CD14-positive monocyte (primary cell): ENCODE results near the gene ATF6. TPM values are rescaled to one million over a fixed set of nuclear protein-coding genes. Genes with fewer than 3 reads are reported as not detected.

Source experiments
- DNase-seq, 3 donors: peaks; one replicate each; pipeline ENCODE4 v3.0.0-alpha.2; 2011 to 2022
- H2AFZ ChIP-seq: 2 replicates; pipeline ENCODE4 v1.6.0; 2012; ENCODE audit warnings: mild to moderate bottlenecking, low read depth, low read length, inconsistent platforms; ENCODE audit not compliant: insufficient read depth, poor library complexity, severe bottlenecking
- H3K27ac ChIP-seq, 2 donors: 1 replicate in 1 of 2; 2 replicates in 1 of 2; pipeline ENCODE4 v1.5.1; 2012 to 2013; ENCODE audit warnings: low read length in 2 of 2, control low read depth in 1 of 2, inconsistent platforms in 1 of 2, low read depth in 1 of 2, mild to moderate bottlenecking in 1 of 2
- H3K27me3 ChIP-seq, 2 donors: one replicate each; pipeline versions ENCODE4 v1.6.0 to v1.6.1; 2011 to 2013; ENCODE audit warnings: low read length in 2 of 2; ENCODE audit not compliant: control insufficient read depth in 2 of 2, insufficient read depth in 2 of 2
- H3K36me3 ChIP-seq, 2 donors: replicated peaks in 1 of 2; 1 replicate in 1 of 2; 2 replicates in 1 of 2; pipeline versions ENCODE4 v1.5.1 to v1.6.1; 2012 to 2013; ENCODE audit warnings: low read length in 2 of 2, control low read depth in 1 of 2, inconsistent platforms in 1 of 2, mild to moderate bottlenecking in 1 of 2; ENCODE audit not compliant: insufficient read depth in 2 of 2, control insufficient read depth in 1 of 2
- H3K4me1 ChIP-seq, 2 donors: 1 replicate in 1 of 2; 2 replicates in 1 of 2; pipeline versions ENCODE4 v1.5.1 to v1.6.1; 2012 to 2013; ENCODE audit warnings: low read length in 2 of 2, control low read depth in 1 of 2, inconsistent platforms in 1 of 2, mild to moderate bottlenecking in 1 of 2, moderate library complexity in 1 of 2; ENCODE audit not compliant: insufficient read depth in 2 of 2, control insufficient read depth in 1 of 2
- H3K4me2 ChIP-seq: replicated peaks from 2 replicates; pipeline ENCODE3; 2012; ENCODE audit warnings: low read length, moderate library complexity, mild to moderate bottlenecking; ENCODE audit not compliant: poor library complexity, severe bottlenecking; ENCODE audit errors: extremely low read depth
- H3K4me3 ChIP-seq, 3 experiments: fragments of 200-600 bp in 1 of 3; sonication (generic) in 1 of 3; replicated peaks in 1 of 3; 1 replicate in 2 of 3; 2 replicates in 1 of 3; pipeline ENCODE4 v1.5.1; 2011 to 2013; ENCODE audit warnings: low read length in 3 of 3, mild to moderate bottlenecking in 3 of 3, control low read depth in 2 of 3, low read depth in 2 of 3, inconsistent platforms in 1 of 3, moderate library complexity in 1 of 3
- H3K79me2 ChIP-seq: 2 replicates; pipeline ENCODE4 v1.6.0; 2012; ENCODE audit warnings: mild to moderate bottlenecking, control low read depth, inconsistent platforms, low read length, moderate library complexity; ENCODE audit not compliant: insufficient read depth
- H3K9ac ChIP-seq: 2 replicates; pipeline ENCODE4 v1.6.0; 2017; ENCODE audit warnings: low read length, mild to moderate bottlenecking; ENCODE audit not compliant: insufficient read depth, poor library complexity, severe bottlenecking
- H3K9me3 ChIP-seq, 2 donors: replicated peaks in 1 of 2; 1 replicate in 1 of 2; 2 replicates in 1 of 2; pipeline versions ENCODE4 v1.5.1 to v1.6.1; 2012 to 2013; ENCODE audit warnings: low read length in 2 of 2, control low read depth in 1 of 2; ENCODE audit not compliant: control insufficient read depth in 1 of 2, insufficient read depth in 1 of 2
- H4K20me1 ChIP-seq: 2 replicates; pipeline ENCODE4 v1.6.0; 2012; ENCODE audit warnings: mild to moderate bottlenecking, low read length, control low read depth, moderate library complexity; ENCODE audit not compliant: insufficient read depth
- H3K27ac Mint-ChIP-seq, 7 donors: one replicate each; pipeline ENCODE4 v1.8.0; 2020; ENCODE audit warnings: mild to moderate bottlenecking in 7 of 7, mixed read lengths in 7 of 7, moderate library complexity in 6 of 7, inconsistent platforms in 2 of 7
- H3K27me3 Mint-ChIP-seq, 3 donors: one replicate each; pipeline ENCODE4 v1.8.0; 2021 to 2022; ENCODE audit warnings: low read depth in 3 of 3, mild to moderate bottlenecking in 3 of 3, mixed read lengths in 3 of 3, moderate library complexity in 3 of 3, inconsistent platforms in 1 of 3
- H3K36me3 Mint-ChIP-seq, 2 donors: one replicate each; pipeline ENCODE4 v1.8.0; 2020; ENCODE audit warnings: mixed read lengths in 2 of 2, inconsistent platforms in 1 of 2, mild to moderate bottlenecking in 1 of 2
- H3K4me1 Mint-ChIP-seq: one replicate; pipeline ENCODE4 v1.8.0; 2020; ENCODE audit warnings: mild to moderate bottlenecking, mixed read lengths
- H3K4me3 Mint-ChIP-seq, 2 donors: one replicate each; pipeline ENCODE4 v1.8.0; 2020; ENCODE audit warnings: mild to moderate bottlenecking in 2 of 2, mixed read lengths in 2 of 2, moderate library complexity in 1 of 2
- H3K9me3 Mint-ChIP-seq, 7 donors: one replicate each; pipeline ENCODE4 v1.8.0; 2020 to 2022; ENCODE audit warnings: mixed read lengths in 7 of 7, mild to moderate bottlenecking in 6 of 7, moderate library complexity in 6 of 7, inconsistent platforms in 2 of 7
- CTCF ChIP-seq: fragments of 200-600 bp; IDR thresholded peaks from one replicate; pipeline ENCODE4 v1.8.0; 2022; ENCODE audit warnings: antibody characterized with exemption, mild to moderate bottlenecking
- WGBS: methylation state at CpG from one replicate; pipeline ENCODE4 v1.1.5; 2013; ENCODE audit warnings: missing lambda C conversion rate; ENCODE audit not compliant: insufficient coverage; 5-methylcytosine and 5-hydroxymethylcytosine counted together
- intact Hi-C, 2 donors: fragments of 100-400 bp; cut with micrococcal nuclease; formaldehyde crosslinking; loops; one replicate each; pipeline versions ENCODE4 v1.15.0 to v1.15.1; 2023
- polyA plus RNA-seq, 3 donors: library from polyadenylated mRNA; depleted of rRNA in 1 of 3; unstranded in 2 of 3; stranded (reverse) in 1 of 3; fragments of 300-500 nt in 2 of 3; fragments of >200 nt in 1 of 3; fragmentation: Illumina TruSeq in 2 of 3; gene quantifications; 1 replicate in 2 of 3; 2 replicates in 1 of 3; pipeline ENCODE4 v1.2.3, GENCODE V29; 2012 to 2021

ATF6 gene
- polyA plus RNA-seq, 3 donors, result 13.4 to 25.6 (median 22.2) TPM

- H3K27ac Mint-ChIP-seq, result no peak overlapping the region
- Histone ChIP-seq H3K9me3 (no peaks in the 10 kb centered on the region), H3K79me2 (no peaks in the 10 kb centered on the region), H4K20me1 (no peaks in the 10 kb centered on the region), H2AFZ (no peak overlapping the region), H3K27ac (no peak overlapping the region), H3K4me1 (no peaks in the 10 kb centered on the region), H3K4me3 (no peak overlapping the region), H3K4me2 (no peak overlapping the region), H3K27me3 (no peaks in the 10 kb centered on the region), H3K9ac (no peak overlapping the region), H3K36me3 (no peaks in the 10 kb centered on the region)
- peaks cover 0 to 3% (median 2%) of the 10 kb centered on the region in 3 donors for H3K27me3 Mint-ChIP-seq
- no peak for TF ChIP-seq CTCF
- no peaks in the 10 kb centered on the region for H3K36me3 Mint-ChIP-seq
- H3K4me1 Mint-ChIP-seq, result peaks cover 5% of the 10 kb centered on the region
- no peak overlapping the region for H3K4me3 Mint-ChIP-seq
- no peak for DNase-seq
- intact Hi-C loops, result no loop called here
- peaks cover 0 to 5% (median 2%) of the 10 kb centered on the region in 7 donors for H3K9me3 Mint-ChIP-seq
- 96% methylated on average over 30 of the region's 31 CpGs for WGBS
Observed at GRCh38 chr1:161978011-161978790, 212.1 kb downstream of the ATF6 start.

- WGBS, result 86% methylated on average over 5 of the region's 8 CpGs
- no peak overlapping the region for H3K4me3 ChIP-seq
- no peak for TF ChIP-seq CTCF
- no peak overlapping the region for H3K9ac ChIP-seq
- no peaks in the 10 kb centered on the region for H4K20me1 ChIP-seq
- H3K4me2 ChIP-seq, result no peak overlapping the region
- no peak overlapping the region for H2AFZ ChIP-seq
- Mint-ChIP-seq H3K36me3 (no peaks in the 10 kb centered on the region), H3K27me3 (peaks cover 0 to 3% (median 2%) of the 10 kb centered on the region in 3 donors), H3K27ac (peak overlapping the region in 1 of 7 donors; percentile 5), H3K4me3 (no peak overlapping the region), H3K4me1 (peaks cover 7% of the 10 kb centered on the region), H3K9me3 (peaks cover 0 to 5% (median 2%) of the 10 kb centered on the region in 7 donors)
- no peaks in the 10 kb centered on the region for H3K27me3 ChIP-seq
- no peak overlapping the region for H3K27ac ChIP-seq
- no peaks in the 10 kb centered on the region for H3K36me3 ChIP-seq
- no peaks in the 10 kb centered on the region for H3K4me1 ChIP-seq
- H3K79me2 ChIP-seq, result no peaks in the 10 kb centered on the region
- DNase-seq, result no peak
- no peaks in the 10 kb centered on the region for H3K9me3 ChIP-seq
- intact Hi-C loops, result no loop called here
Observed at GRCh38 chr1:161981126-161981525, 215.0 kb downstream of the ATF6 start.
